GM12878 (cell line): ENCODE data around the gene VASP. TPM values are rescaled to one million over a fixed set of nuclear protein-coding genes. Genes with fewer than 3 reads are reported as not detected.

ENCODE experiments used
- ATAC-seq: fragments of 200-7000 bp; cut with Tn5 transposase; 3 replicates; pipeline ENCODE4 v1.9.1; 2020; ENCODE audit warnings: mild to moderate bottlenecking, moderate library complexity
- BruUV-seq: library from RNA; stranded (reverse); fragments of 400-500 nt; replicated peaks from 2 replicates; lab custom pipeline; 2021; lab: Mats Ljungman, UMichigan
- CTCF ChIA-PET: fragments of 300-600 bp; sonication (Branson Sonifier 250); formaldehyde crosslinking; extraction: SDS; loops from one replicate; lab custom pipeline; 2021; ENCODE audit warnings: inconsistent platforms; lab: Yijun Ruan, JAX
- POLR2A ChIA-PET: fragments of 350-600 bp; formaldehyde crosslinking; extraction: SDS; loops from one replicate; lab custom pipeline; 2021; ENCODE audit warnings: inconsistent platforms; lab: Charles Lee
- RAD21 ChIA-PET: fragments of 300-600 bp; sonication (Branson Sonifier 250); formaldehyde crosslinking; loops from one replicate; lab custom pipeline; 2023; ENCODE audit warnings: antibody characterized with exemption; ENCODE audit not compliant: unreplicated experiment; lab: Charles Lee
- SMC1A ChIA-PET: fragments of 300-600 bp; sonication (Branson Sonifier 250); formaldehyde crosslinking; loops from one replicate; lab custom pipeline; 2023; ENCODE audit not compliant: unreplicated experiment, uncharacterized antibody; lab: Charles Lee
- DNase-seq: peaks from one replicate; pipeline ENCODE4 v3.0.0-alpha.2; 2011; ENCODE audit warnings: low read depth, low spot score
- FAIRE-seq: peaks from 3 replicates; lab custom pipeline; 2011; peaks lifted over from hg19 to GRCh38; lab: Jason Lieb, UNC
- H2AFZ ChIP-seq: 2 replicates; pipeline ENCODE4 v1.6.0; 2011; ENCODE audit warnings: low read depth, low read length, control low read depth; ENCODE audit not compliant: control insufficient read depth
- H3K27ac ChIP-seq: 2 replicates; pipeline ENCODE4 v1.5.1; 2011; ENCODE audit warnings: control low read depth; ENCODE audit not compliant: control insufficient read depth, insufficient read depth
- H3K27me3 ChIP-seq, 2 experiments: replicated peaks in 1 of 2; 2 replicates each; pipeline versions ENCODE4 v1.6.0 to v1.6.1; 2011; ENCODE audit warnings: low read length in 1 of 2; ENCODE audit not compliant: control insufficient read depth in 2 of 2, insufficient read depth in 2 of 2
- H3K36me3 ChIP-seq, 2 experiments: 2 replicates each; pipeline ENCODE4 v1.5.1; 2011; ENCODE audit warnings: low read length in 1 of 2; ENCODE audit not compliant: control insufficient read depth in 2 of 2, insufficient read depth in 2 of 2
- H3K4me1 ChIP-seq: 2 replicates; pipeline ENCODE4 v1.6.1; 2011; ENCODE audit warnings: mild to moderate bottlenecking, low read length, moderate library complexity, mixed read lengths; ENCODE audit not compliant: control insufficient read depth, insufficient read depth
- H3K4me2 ChIP-seq: 2 replicates; pipeline ENCODE4 v1.6.0; 2011; ENCODE audit warnings: control low read depth; ENCODE audit not compliant: control insufficient read depth, insufficient read depth
- H3K4me3 ChIP-seq: fragments of 200-600 bp; sonication (generic); 2 replicates; pipeline ENCODE4 v1.5.1; 2016
- H3K79me2 ChIP-seq: 2 replicates; pipeline ENCODE4 v1.6.0; 2011; ENCODE audit warnings: low read length; ENCODE audit not compliant: control insufficient read depth, insufficient read depth
- H3K9ac ChIP-seq: 2 replicates; pipeline ENCODE4 v1.8.0; 2011; ENCODE audit warnings: low read length, control low read depth, mixed read lengths; ENCODE audit not compliant: control insufficient read depth, insufficient read depth
- H3K9me3 ChIP-seq: replicated peaks from 3 replicates; pipeline ENCODE4 v1.5.1; 2011; ENCODE audit warnings: mild to moderate bottlenecking, low read length; ENCODE audit not compliant: control insufficient read depth, insufficient read depth
- H4K20me1 ChIP-seq: 2 replicates; pipeline ENCODE4 v1.6.0; 2011; ENCODE audit not compliant: control insufficient read depth, insufficient read depth
- MYC ChIP-seq: IDR thresholded peaks from 2 replicates; pipeline ENCODE4 v1.6.1; 2011; ENCODE audit warnings: mild to moderate bottlenecking, low read length, moderate library complexity, inconsistent platforms; ENCODE audit not compliant: insufficient read depth, insufficient replicate concordance, insufficient read length, severe bottlenecking
- NFYB ChIP-seq: IDR thresholded peaks from 2 replicates; pipeline ENCODE4 v1.6.1; 2011; ENCODE audit warnings: low read depth, mild to moderate bottlenecking, low read length, improper control_type of control experiment, moderate library complexity; ENCODE audit not compliant: insufficient read depth
- STAT3 ChIP-seq: IDR thresholded peaks from 2 replicates; pipeline ENCODE4 v1.6.1; 2011; ENCODE audit warnings: low read depth, low read length, improper control_type of control experiment
- TARDBP ChIP-seq: IDR thresholded peaks from 2 replicates; pipeline ENCODE4 v1.6.1; 2016; ENCODE audit warnings: borderline replicate concordance
- TBL1XR1 ChIP-seq: IDR thresholded peaks from 2 replicates; pipeline ENCODE4 v1.6.1; 2012; ENCODE audit warnings: low read depth, low read length, improper control_type of control experiment
- WGBS: methylation state at CpG from one replicate; pipeline ENCODE4 v1.1.6; 2016; ENCODE audit warnings: low lambda C conversion rate; ENCODE audit not compliant: insufficient replicate concordance, insufficient coverage; ENCODE audit errors: missing lambda C conversion rate; 5-methylcytosine and 5-hydroxymethylcytosine counted together
- in situ Hi-C: fragments of 300-500 bp; cut with MboI; formaldehyde crosslinking; loops from 9 replicates; pipeline ENCODE4 v1.14.3; 2018; ENCODE audit warnings: mixed read lengths
- intact Hi-C: fragments of 100-400 bp; cut with micrococcal nuclease; formaldehyde crosslinking; loops from one replicate; pipeline ENCODE4 v1.14.2; 2022; ENCODE audit not compliant: unreplicated experiment
- polyA plus RNA-seq, 11 experiments: library from polyadenylated mRNA; depleted of rRNA in 4 of 11; unstranded in 6 of 11; stranded (reverse) in 5 of 11; fragments of >200 nt; fragmentation: Nextera tagmentation in 4 of 11; fragmentation: Illumina TruSeq in 1 of 11; extraction: Ambion mirVana in 4 of 11; extraction: Trizol in 1 of 11; gene quantifications; 1 replicate in 1 of 11; 2 replicates in 10 of 11; pipeline versions ENCODE4 v1.2.1 to v1.2.3, GENCODE V29; 2011 to 2016; ENCODE audit warnings: inconsistent platforms in 2 of 11, missing spikeins in 2 of 11, low read depth in 1 of 11
- total RNA-seq, 4 experiments: library from RNA; depleted of rRNA in 3 of 4; stranded (reverse); fragments of >200 nt in 3 of 4; fragmentation: Illumina TruSeq in 1 of 4; extraction: Trizol in 1 of 4; gene quantifications; 2 replicates each; pipeline versions ENCODE4 v1.2.1 to v1.2.3, GENCODE V29; 2013 to 2021

Gene VASP
- total and polyA plus RNA-seq, 10 of the 15 experiments (the other 5 are each of a cell fraction or from before 2014, with no cell fraction given): 19.5 to 298 (median 84.8) TPM

DNA sequence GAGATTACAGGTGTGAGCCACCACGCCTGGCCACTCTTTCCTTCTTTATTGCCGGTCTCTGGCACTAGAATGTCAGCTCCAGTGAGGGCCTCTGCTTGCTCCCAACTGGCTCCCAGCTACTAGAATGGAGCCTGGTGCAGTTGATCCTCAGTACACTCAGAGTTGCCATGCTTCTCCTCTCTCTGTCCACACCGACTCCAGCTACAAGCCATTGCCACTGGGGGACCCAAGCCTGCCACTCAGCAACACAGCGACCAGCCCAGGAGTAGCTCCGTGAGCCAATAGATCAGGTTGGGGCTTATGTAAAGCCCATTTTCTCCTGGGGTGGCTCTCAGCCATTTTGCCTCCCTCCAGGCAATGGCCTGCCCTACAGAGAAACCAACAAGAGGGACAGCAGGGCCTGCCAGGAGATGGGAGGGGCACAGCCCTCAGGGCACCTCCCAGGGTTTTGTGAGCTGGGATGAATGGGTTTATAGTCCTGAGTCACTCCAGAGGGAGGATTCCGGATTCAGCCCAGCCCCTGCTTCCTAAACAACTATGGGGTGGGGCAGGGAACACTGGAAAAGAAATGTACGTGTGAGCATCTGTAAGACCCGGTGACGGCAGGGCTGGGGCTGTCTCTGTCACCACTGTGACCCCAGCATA is 40.8 kb downstream of the VASP start (continued):
- TF ChIP-seq TBL1XR1 (no peak), NFYB (no peak), STAT3 (no peak), MYC (no peak)

DNA sequence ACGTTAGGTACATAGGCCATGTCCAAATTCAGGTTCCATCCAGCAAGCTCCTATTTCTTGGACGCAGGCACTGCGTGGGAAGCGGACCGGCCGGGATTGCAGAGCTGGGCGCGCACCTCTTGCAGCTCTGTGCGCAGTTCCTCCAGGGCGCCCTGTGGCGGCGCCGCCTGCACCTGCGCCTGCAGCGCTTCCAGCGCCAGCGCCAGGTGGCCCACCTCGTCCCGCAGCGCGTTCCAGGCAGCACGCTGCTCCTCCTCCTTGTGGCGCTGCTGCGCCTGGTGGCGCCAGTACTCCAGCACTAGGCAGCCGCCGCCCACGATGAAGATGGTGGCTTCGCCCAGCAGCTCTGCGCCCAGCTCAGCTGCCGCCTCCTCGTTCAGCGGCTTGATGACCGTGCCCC is 46.2 kb downstream of the VASP start:
- Histone ChIP-seq H3K36me3 (peaks cover 0 to 9% of the 10 kb centered on the region in 2 experiments; a peak in 2 of 4 replicates), H3K79me2 (no peaks in the 10 kb centered on the region), H4K20me1 (no peaks in the 10 kb centered on the region), H3K27me3 (no peaks in the 10 kb centered on the region), H3K9me3 (no peaks in the 10 kb centered on the region), H3K9ac (no peak overlapping the region), H3K4me3 (no peak overlapping the region), H2AFZ (no peak overlapping the region), H3K4me2 (no peak overlapping the region), H3K27ac (no peak overlapping the region), H3K4me1 (no peaks in the 10 kb centered on the region)
- no TSS peak for BruUV-seq
- intact Hi-C loops (no loop called here), in situ Hi-C loops (no loop called here)
- RAD21 ChIA-PET: no interaction called here
- SMC1A ChIA-PET: no interaction called here
- POLR2A ChIA-PET: no interaction called here
- CTCF ChIA-PET: interaction anchor here (1.5 kb wide), 1 partner anchor 75 kb away, joined by 3 read pairs; no protein-coding TSS in a partner anchor
- 98% methylated on average over 34 of the region's 34 CpGs for WGBS
- no peak for FAIRE-seq
- ATAC-seq: no peak
- TF ChIP-seq TARDBP: no peak
- no peak for DNase-seq
